Measurements from ENCODE around the gene PUS1. TPM values are rescaled to one million over a fixed set of nuclear protein-coding genes. Genes with fewer than 3 reads are reported as not detected.
A peak's percentile ranks its signal among the peaks of the same experiment; 100 is the strongest.

Gene PUS1
- total and polyA plus RNA-seq, 2 of the 8 experiments (the other 6 are each of a cell fraction or from before 2014, with no cell fraction given), result 48.1 to 81.2 TPM

DNA sequence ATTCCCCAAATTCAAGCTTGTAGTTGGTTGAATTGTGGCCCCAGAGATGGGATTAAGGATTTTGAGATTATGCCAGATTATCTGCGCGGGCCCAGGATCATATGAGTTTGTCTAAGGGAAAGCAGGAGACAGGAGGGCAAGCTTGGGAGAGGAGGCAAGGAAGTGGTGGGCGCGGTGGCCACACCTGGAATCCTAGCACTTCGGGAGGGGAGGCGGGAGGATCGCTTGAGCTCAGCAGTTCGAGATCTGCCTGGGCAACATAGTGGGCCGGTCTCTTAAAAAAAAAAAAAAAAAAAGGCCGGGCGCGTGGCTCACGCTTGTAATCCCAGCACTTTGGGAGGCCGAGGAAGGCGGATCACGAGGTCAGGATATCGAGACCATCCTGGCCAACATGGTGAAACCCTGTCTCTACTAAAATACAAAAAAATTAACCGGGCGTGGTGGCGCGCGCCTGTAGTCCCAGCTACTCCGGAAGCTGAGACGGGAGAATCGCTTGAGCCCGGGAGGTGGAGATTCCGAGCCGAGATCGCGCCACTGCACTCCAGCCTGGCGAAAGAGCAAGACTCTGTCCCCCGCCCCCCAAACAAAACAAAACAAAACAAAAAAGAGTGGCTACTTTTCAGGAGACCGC is 881 bp upstream of the PUS1 start:
- Histone ChIP-seq H4K20me1 (replicated peaks in 1 of 2; ENCODE audit: control insufficient read depth in 1 of 2, insufficient read depth in 2 of 2, low read length in 2 of 2) (peaks cover 0 to 8% of the 10 kb centered on the region in 2 experiments), H4K91ac (replicated peaks; ENCODE audit: insufficient read length, low read length) (no peak overlapping the region), H2AK5ac (ENCODE audit: low read depth, low read length) (no peak overlapping the region), H3K4me2 (ENCODE audit: insufficient read depth in 1 of 2, low read depth in 2 of 2, low read length in 2 of 2) (peak overlapping the region; percentile 79 to 99), H2BK20ac (ENCODE audit: low read length) (no peak overlapping the region), H2BK12ac (ENCODE audit: low read depth, low read length) (peak overlapping the region; percentile 5; the same call in 1 of the 2 replicates), H2AFZ (ENCODE audit: low read length) (no peak overlapping the region), H3K79me2 (ENCODE audit: control insufficient read depth in 1 of 2, insufficient read depth in 2 of 2, low read length in 2 of 2) (peaks cover 0 to 16% of the 10 kb centered on the region in 2 experiments; a peak in 3 of 4 replicates), H4K5ac (ENCODE audit: insufficient read length, low read depth, low read length) (no peak overlapping the region), H3K56ac (replicated peaks; ENCODE audit: insufficient read length, low read depth, low read length) (no peak overlapping the region), H3K4me1 (replicated peaks in 1 of 4; ENCODE audit: control insufficient read depth in 3 of 4, insufficient read depth in 4 of 4, low read length in 3 of 4) (peaks cover 0 to 7% (median 2%) of the 10 kb centered on the region in 4 experiments; a peak in 2 of 7 replicates), H3K23ac (ENCODE audit: insufficient read length) (no peak overlapping the region), H4K8ac (ENCODE audit: extremely low read depth, insufficient read depth, low read length) (peak overlapping the region; percentile 92; the same call in 1 of the 2 replicates), H3K18ac (ENCODE audit: extremely low read depth, low read length) (peak overlapping the region; percentile 71; the same call in 1 of the 2 replicates), H2BK5ac (ENCODE audit: low read depth, low read length) (0 out of 2 replicates have a peak overlapping the region, but pooled peaks have one; percentile 71), H3K14ac (ENCODE audit: insufficient read length) (no peak overlapping the region), H3K36me3 (ENCODE audit: control insufficient read depth in 2 of 4, insufficient read depth in 4 of 4, low read length in 3 of 4) (peaks cover 12 to 25% (median 14%) of the 10 kb centered on the region in 4 experiments), H3K23me2 (ENCODE audit: low read depth, low read length) (peaks cover 6% of the 10 kb centered on the region; the same call in 1 of the 2 replicates), H2BK15ac (ENCODE audit: low read length) (0 out of 2 replicates have a peak overlapping the region, but pooled peaks have one; percentile 31), H3K9me3 (ENCODE audit: insufficient read depth in 2 of 2, low read depth in 1 of 2, low read length in 1 of 2) (no peaks in the 10 kb centered on the region; a peak in 1 of 4 replicates), H3K4me3 (ENCODE audit: extremely low read depth in 1 of 4, insufficient read depth in 2 of 4, low read depth in 3 of 4, low read length in 4 of 4) (peak overlapping the region; percentile 50 to 85 (median 54)), H3K27me3 (replicated peaks in 1 of 4; ENCODE audit: control insufficient read depth in 3 of 4, extremely low read depth in 1 of 4, insufficient read depth in 3 of 4, low read length in 3 of 4) (no peaks in the 10 kb centered on the region), H3K4ac (replicated peaks; ENCODE audit: insufficient read length, low read depth, low read length) (no peak overlapping the region), H2BK120ac (replicated peaks; ENCODE audit: low read depth, low read length) (no peak overlapping the region), H3K9ac (replicated peaks in 1 of 4; ENCODE audit: extremely low read depth in 1 of 4, low read depth in 3 of 4, low read length in 3 of 4) (peak overlapping the region in 2 of 4 experiments; percentile 34 to 63; a peak in 1 of 7 replicates), H3K27ac (ENCODE audit: low read depth, low read length) (no peak overlapping the region), H3K79me1 (ENCODE audit: low read depth, low read length) (peaks cover 8% of the 10 kb centered on the region)
- TF ChIP-seq KDM4A (IDR thresholded peaks at IDR 0.05; ENCODE audit: low read depth, low read length, severe bottlenecking) (peak; percentile 18), ZNF274 (IDR thresholded peaks at IDR 0.05; ENCODE audit: borderline replicate concordance, extremely low read depth, low read length) (no peak)
- ChIA-PET POLR2A (ENCODE audit: partially characterized antibody) (interaction anchor here (0.6 to 5.2 kb wide), 11 partner anchors 9 to 155 kb away, joined by 3 to 33 read pairs (median 5); no protein-coding TSS in a partner anchor), CTCF (ENCODE audit: partially characterized antibody) (interaction anchor here (0.9 to 1.9 kb wide), 4 partner anchors 8 to 56 kb away, joined by 3 to 6 read pairs (median 3); no protein-coding TSS in a partner anchor)
- 33% methylated on average over 28 of the region's 33 CpGs; no CpG with 5 or more reads in 1 of the 2 experiments for WGBS, 2 experiments (ENCODE audit: extremely low coverage in 1 of 2, insufficient coverage in 1 of 2, insufficient read length in 1 of 2, insufficient replicate concordance in 2 of 2, low coverage in 1 of 2, low lambda C conversion rate in 2 of 2, missing lambda C conversion rate in 1 of 2)
- FAIRE-seq (no peak), DNase-seq (ENCODE audit: low read depth in 1 of 2, low spot score in 2 of 2) (no peak)
